DOHH2 (cell line): ENCODE results near the gene UNC45A.
"Not testable (repeated sequence)": the region's sequence is repeated elsewhere in the genome, so short reads cannot be mapped to it uniquely, and the experiment has no call there.

ENCODE experiments used
- H3F3A ChIP-seq: fragments of 200-600 bp; sonication (generic), shearing (Covaris generic); 2 replicates; pipeline ENCODE4 v1.6.0; 2016; ENCODE audit warnings: antibody characterized with exemption, mild to moderate bottlenecking; ENCODE audit not compliant: control insufficient read depth, insufficient read depth
- H3K27ac ChIP-seq: fragments of 200-600 bp; sonication (generic); 2 replicates; pipeline ENCODE4 v1.5.1; 2014; ENCODE audit warnings: low read depth, mild to moderate bottlenecking, low read length, moderate library complexity
- H3K27me3 ChIP-seq: fragments of 200-600 bp; sonication (generic); 2 replicates; pipeline ENCODE4 v1.6.1; 2014; ENCODE audit warnings: mild to moderate bottlenecking, low read length, mixed read lengths; ENCODE audit not compliant: control insufficient read depth
- H3K36me3 ChIP-seq: fragments of 200-600 bp; sonication (generic); 2 replicates; pipeline ENCODE4 v1.6.1; 2014; ENCODE audit warnings: mild to moderate bottlenecking, low read length, moderate library complexity, mixed read lengths; ENCODE audit not compliant: control insufficient read depth
- H3K4me1 ChIP-seq: fragments of 200-600 bp; sonication (generic); 2 replicates; pipeline ENCODE4 v1.6.1; 2014; ENCODE audit warnings: mild to moderate bottlenecking, low read length, mixed read lengths; ENCODE audit not compliant: control insufficient read depth
- H3K4me2 ChIP-seq: fragments of 200-600 bp; sonication (generic); 2 replicates; pipeline ENCODE4 v1.6.0; 2014; ENCODE audit warnings: mild to moderate bottlenecking, low read length, moderate library complexity
- H3K4me3 ChIP-seq: fragments of 200-600 bp; sonication (generic); 2 replicates; pipeline ENCODE4 v1.5.1; 2014; ENCODE audit warnings: mild to moderate bottlenecking, low read length, mixed read lengths
- H3K79me2 ChIP-seq: fragments of 200-600 bp; sonication (generic); 2 replicates; pipeline ENCODE4 v1.6.1; 2014; ENCODE audit warnings: mild to moderate bottlenecking, low read length, mixed read lengths; ENCODE audit not compliant: control insufficient read depth
- H3K9me2 ChIP-seq: fragments of 200-600 bp; sonication (generic); replicated peaks from 2 replicates; pipeline ENCODE4 v1.6.1; 2014; ENCODE audit warnings: mild to moderate bottlenecking, low read length, mixed read lengths; ENCODE audit not compliant: control insufficient read depth
- H3K9me3 ChIP-seq: fragments of 200-600 bp; sonication (generic); 2 replicates; pipeline ENCODE4 v1.6.1; 2014; ENCODE audit warnings: antibody characterized with exemption, low read length, mixed read lengths; ENCODE audit not compliant: control insufficient read depth, insufficient read depth
- H4K20me1 ChIP-seq: fragments of 200-600 bp; sonication (generic); 2 replicates; pipeline ENCODE4 v1.6.0; 2014; ENCODE audit warnings: low read depth, mild to moderate bottlenecking, antibody characterized with exemption, low read length, moderate library complexity; ENCODE audit not compliant: control insufficient read depth, insufficient read depth
- EZH2phosphoT487 ChIP-seq: fragments of 200-600 bp; sonication (generic); IDR thresholded peaks from 2 replicates; pipeline ENCODE4 v1.6.1; 2017; ENCODE audit warnings: borderline replicate concordance, mild to moderate bottlenecking, antibody characterized with exemption, low read length, moderate library complexity, mixed read lengths
- TF ChIP-seq, protein P1 (sequence below): fragments of 200-600 bp; sonication (generic); IDR thresholded peaks from one replicate; pipeline ENCODE4 v1.5.1; 2014; ENCODE audit warnings: antibody characterized with exemption, mild to moderate bottlenecking, low read depth, low read length; ENCODE audit not compliant: poor library complexity, severe bottlenecking

Gene UNC45A

GRCh38 chr15:90918835-90919234 is 16.2 kb upstream of the UNC45A start:
- no peaks in the 10 kb centered on the region for H4K20me1 ChIP-seq
- no peaks in the 10 kb centered on the region for H3K9me2 ChIP-seq
- H3K27me3 ChIP-seq = no peaks in the 10 kb centered on the region
- no peaks in the 10 kb centered on the region for H3K9me3 ChIP-seq
- H3K36me3 ChIP-seq = peaks cover 78% of the 10 kb centered on the region
- no peak for TF ChIP-seq EZH2phosphoT487
- TF ChIP-seq, protein P1, sequence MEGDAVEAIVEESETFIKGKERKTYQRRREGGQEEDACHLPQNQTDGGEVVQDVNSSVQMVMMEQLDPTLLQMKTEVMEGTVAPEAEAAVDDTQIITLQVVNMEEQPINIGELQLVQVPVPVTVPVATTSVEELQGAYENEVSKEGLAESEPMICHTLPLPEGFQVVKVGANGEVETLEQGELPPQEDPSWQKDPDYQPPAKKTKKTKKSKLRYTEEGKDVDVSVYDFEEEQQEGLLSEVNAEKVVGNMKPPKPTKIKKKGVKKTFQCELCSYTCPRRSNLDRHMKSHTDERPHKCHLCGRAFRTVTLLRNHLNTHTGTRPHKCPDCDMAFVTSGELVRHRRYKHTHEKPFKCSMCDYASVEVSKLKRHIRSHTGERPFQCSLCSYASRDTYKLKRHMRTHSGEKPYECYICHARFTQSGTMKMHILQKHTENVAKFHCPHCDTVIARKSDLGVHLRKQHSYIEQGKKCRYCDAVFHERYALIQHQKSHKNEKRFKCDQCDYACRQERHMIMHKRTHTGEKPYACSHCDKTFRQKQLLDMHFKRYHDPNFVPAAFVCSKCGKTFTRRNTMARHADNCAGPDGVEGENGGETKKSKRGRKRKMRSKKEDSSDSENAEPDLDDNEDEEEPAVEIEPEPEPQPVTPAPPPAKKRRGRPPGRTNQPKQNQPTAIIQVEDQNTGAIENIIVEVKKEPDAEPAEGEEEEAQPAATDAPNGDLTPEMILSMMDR = no peak
- H3K4me2 ChIP-seq = no peak overlapping the region
- no peak overlapping the region for H3K4me3 ChIP-seq
- H3K27ac ChIP-seq = no peak overlapping the region
- H3F3A ChIP-seq = no peaks in the 10 kb centered on the region
- H3K4me1 ChIP-seq = peaks cover 12% of the 10 kb centered on the region
- no peaks in the 10 kb centered on the region for H3K79me2 ChIP-seq

DNA sequence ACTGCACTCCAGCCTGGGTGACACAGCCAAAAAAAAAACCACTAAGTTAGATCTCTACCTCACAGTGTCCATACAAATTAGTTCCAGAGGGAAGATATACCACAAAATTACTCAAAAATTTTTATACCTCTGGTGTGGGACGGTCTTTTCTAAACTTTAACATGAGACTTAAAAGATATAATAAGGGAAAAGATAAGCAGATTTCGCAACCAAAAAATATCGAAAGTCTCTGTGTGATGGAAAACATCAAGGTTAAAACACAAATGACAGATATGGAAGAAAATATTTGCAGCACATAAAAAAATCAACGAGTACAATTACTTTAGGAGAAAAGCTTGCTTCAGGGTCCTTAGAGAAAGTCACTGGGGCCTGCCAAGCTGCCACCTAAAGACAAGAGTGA is 13.2 kb upstream of the UNC45A start:
- Histone ChIP-seq H4K20me1 (no peaks in the 10 kb centered on the region), H3K4me1 (no peaks in the 10 kb centered on the region), H3F3A (peaks cover 9% of the 10 kb centered on the region; the same call in 1 of the 2 replicates), H3K79me2 (no peaks in the 10 kb centered on the region), H3K9me3 (no peaks in the 10 kb centered on the region), H3K27ac (no peak overlapping the region), H3K4me3 (no peak overlapping the region), H3K27me3 (no peaks in the 10 kb centered on the region), H3K9me2 (no peaks in the 10 kb centered on the region), H3K36me3 (peaks cover 47% of the 10 kb centered on the region), H3K4me2 (no peak overlapping the region)
- no peak for TF ChIP-seq EZH2phosphoT487
- TF ChIP-seq, protein P1 = no peak

- H3K9me2 ChIP-seq, H3K4me1 ChIP-seq, H3K79me2 ChIP-seq, H3K27ac ChIP-seq, H3K4me3 ChIP-seq, H3K9me3 ChIP-seq, H3F3A ChIP-seq, H3K27me3 ChIP-seq, H4K20me1 ChIP-seq, H3K4me2 ChIP-seq: not testable (repeated sequence)
- H3K36me3 ChIP-seq = peaks cover 38% of the 10 kb centered on the region
Observed at GRCh38 chr15:90922712-90923322, 12.3 kb upstream of the UNC45A start.

DNA sequence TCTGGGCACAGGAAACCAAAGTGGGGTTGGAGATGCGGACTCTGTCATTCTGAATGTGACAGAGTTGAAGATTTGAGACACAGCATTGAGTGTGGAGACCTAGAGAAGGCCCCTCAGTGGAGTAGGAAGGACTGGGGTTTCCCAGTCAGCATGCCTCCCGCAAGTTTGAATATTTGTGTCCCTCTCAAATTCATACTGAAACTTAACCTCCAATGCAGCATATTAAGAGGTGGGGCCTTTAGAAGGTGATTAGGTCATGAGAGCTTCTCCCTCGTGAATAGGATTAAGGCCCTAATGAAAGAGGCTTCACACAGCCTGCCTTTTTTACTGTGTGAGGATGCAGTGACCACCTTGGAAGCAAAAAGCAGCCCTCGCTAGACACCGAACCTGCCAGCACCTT is 10.7 kb upstream of the UNC45A start:
- no peaks in the 10 kb centered on the region for H4K20me1 ChIP-seq
- peaks cover 8% of the 10 kb centered on the region for H3K79me2 ChIP-seq
- H3K4me3 ChIP-seq = no peak overlapping the region
- peaks cover 25% of the 10 kb centered on the region for H3K36me3 ChIP-seq
- H3K9me3 ChIP-seq = no peaks in the 10 kb centered on the region
- H3K27ac ChIP-seq = no peak overlapping the region
- peaks cover 9% of the 10 kb centered on the region; the same call in 1 of the 2 replicates for H3F3A ChIP-seq
- peaks cover 14% of the 10 kb centered on the region for H3K4me1 ChIP-seq
- no peaks in the 10 kb centered on the region for H3K27me3 ChIP-seq
- no peak overlapping the region for H3K4me2 ChIP-seq
- TF ChIP-seq, protein P1 = no peak
- TF ChIP-seq EZH2phosphoT487 = no peak
- no peaks in the 10 kb centered on the region for H3K9me2 ChIP-seq

GRCh38 chr15:90926766-90927165 is 8.3 kb upstream of the UNC45A start:
- H3F3A ChIP-seq = peaks cover 22% of the 10 kb centered on the region
- H4K20me1 ChIP-seq, H3K27me3 ChIP-seq, H3K4me3 ChIP-seq, H3K27ac ChIP-seq, H3K9me2 ChIP-seq, H3K4me2 ChIP-seq, H3K9me3 ChIP-seq: not testable (repeated sequence)
- H3K4me1 ChIP-seq = peaks cover 26% of the 10 kb centered on the region
- H3K79me2 ChIP-seq = peaks cover 25% of the 10 kb centered on the region
- peaks cover 16% of the 10 kb centered on the region for H3K36me3 ChIP-seq

DNA sequence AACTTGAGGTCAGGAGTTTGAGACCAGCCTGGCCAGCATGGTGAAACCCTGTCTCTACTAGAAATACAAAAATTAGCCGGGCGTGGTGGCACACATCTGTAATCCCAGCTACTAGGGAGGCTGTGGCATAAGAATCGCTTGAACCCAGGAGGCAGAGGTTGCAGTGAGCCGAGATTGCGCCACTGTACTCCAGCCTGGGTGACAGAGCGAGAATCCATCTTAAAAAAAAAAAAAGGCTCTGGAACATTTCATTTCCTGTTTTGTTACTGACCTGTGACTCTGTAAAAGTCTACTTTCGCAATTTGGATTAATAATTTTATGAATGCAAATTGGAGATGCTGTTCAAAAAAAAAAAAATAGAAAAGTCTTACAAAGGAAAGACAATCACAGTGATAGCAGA is 7.0 kb upstream of the UNC45A start:
- H3K79me2 ChIP-seq = peaks cover 30% of the 10 kb centered on the region
- peaks cover 22% of the 10 kb centered on the region for H3F3A ChIP-seq
- H3K4me3 ChIP-seq = peak overlapping the region; percentile 98; the same call in 1 of the 2 replicates
- H3K9me3 ChIP-seq, H3K27me3 ChIP-seq, H4K20me1 ChIP-seq, H3K9me2 ChIP-seq: not testable (repeated sequence)
- peaks cover 33% of the 10 kb centered on the region for H3K4me1 ChIP-seq
- H3K27ac ChIP-seq = 0 out of 2 replicates have a peak overlapping the region, but pooled peaks have one; percentile 13
- H3K4me2 ChIP-seq = peak overlapping the region; percentile 97
- peaks cover 15% of the 10 kb centered on the region for H3K36me3 ChIP-seq
